Right kidney (tissue), 1 donor: Measurements from ENCODE around the gene AFF3.

Experiments used
- DNase-seq: peaks from one replicate; pipeline ENCODE4 v3.0.0-alpha.2; 2016

AFF3 gene

GRCh38 chr2:99697811-99698568, 444.4 kb downstream of the AFF3 start:
- DNase-seq = no peak

- no peak for DNase-seq
Observed at GRCh38 chr2:99695944-99696253, 446.5 kb downstream of the AFF3 start.

GRCh38 chr2:99695130-99695943, 447.1 kb downstream of the AFF3 start:
- DNase-seq = no peak

GRCh38 chr2:99694331-99694730, 448.1 kb downstream of the AFF3 start:
- no peak for DNase-seq

GRCh38 chr2:99692785-99693184, 449.6 kb downstream of the AFF3 start:
- no peak for DNase-seq

- no peak for DNase-seq
Observed at GRCh38 chr2:99691926-99692325, 450.5 kb downstream of the AFF3 start.

- DNase-seq = peak; percentile 57
Observed at GRCh38 chr2:99689145-99689742, 453.1 kb downstream of the AFF3 start.

- DNase-seq = peak; percentile 35
Observed at GRCh38 chr2:99688699-99689098, 453.7 kb downstream of the AFF3 start.

- no peak for DNase-seq
Observed at GRCh38 chr2:99682275-99683060, 459.9 kb downstream of the AFF3 start.

GRCh38 chr2:99680946-99681345, 461.4 kb downstream of the AFF3 start:
- DNase-seq = no peak

GRCh38 chr2:99679518-99679917, 462.9 kb downstream of the AFF3 start:
- no peak for DNase-seq

GRCh38 chr2:99678625-99679024, 463.8 kb downstream of the AFF3 start:
- no peak for DNase-seq

- no peak for DNase-seq
Observed at GRCh38 chr2:99677814-99678213, 464.6 kb downstream of the AFF3 start.

- no peak for DNase-seq
Observed at GRCh38 chr2:99675130-99675661, 467.2 kb downstream of the AFF3 start.

GRCh38 chr2:99674090-99674489, 468.3 kb downstream of the AFF3 start:
- peak; percentile 31 for DNase-seq

- DNase-seq = no peak
Observed at GRCh38 chr2:99672766-99673350, 469.5 kb downstream of the AFF3 start.

- no peak for DNase-seq
Observed at GRCh38 chr2:99670768-99671734, 471.3 kb downstream of the AFF3 start.

GRCh38 chr2:99666256-99666655, 476.1 kb downstream of the AFF3 start:
- DNase-seq = no peak

GRCh38 chr2:99663641-99664040, 478.7 kb downstream of the AFF3 start:
- no peak for DNase-seq

- peak; percentile 27 for DNase-seq
Observed at GRCh38 chr2:99662761-99663341, 479.5 kb downstream of the AFF3 start.
